NCI-H187 treated with DMSO at 0.1 percent for 48 hours (cell line): ENCODE measurements around the gene C7orf25.

Experiments used
- DNase-seq: peaks from one replicate; lab custom pipeline; 2025; lab: John Stamatoyannopoulos, UW

C7orf25 gene

GRCh38 chr7:42877862-42878261, 34.0 kb downstream of the C7orf25 start:
- no peak for DNase-seq

GRCh38 chr7:42876182-42877068, 35.4 kb downstream of the C7orf25 start:
- no peak for DNase-seq

- no peak for DNase-seq
These were observed 42.5 kb downstream of the C7orf25 start for GRCh38 chr7:42869131-42870020.

- no peak for DNase-seq
These were observed 43.4 kb downstream of the C7orf25 start for GRCh38 chr7:42868480-42868879.
